Subcutaneous adipose tissue (tissue), 4 donors: ENCODE data around the gene CNRIP1. TPM values are rescaled to one million over a fixed set of nuclear protein-coding genes. Genes with fewer than 3 reads are reported as not detected.

Experiments used
- CTCF ChIP-seq: fragments of 450-650 bp; IDR thresholded peaks from one replicate; pipeline ENCODE4 v1.5.1; 2016; ENCODE audit warnings: low read depth, mild to moderate bottlenecking, control low read depth, antibody characterized with exemption, moderate library complexity
- total RNA-seq, 4 donors: library from RNA; depleted of rRNA; stranded (reverse); fragments of >200 nt; gene quantifications; one replicate each; pipeline ENCODE4 v1.1.0, GENCODE V29; 2016

Gene CNRIP1
- total RNA-seq, 4 donors from 2014 or later: 36.2 to 59.8 (median 55.4) TPM

- no peak for TF ChIP-seq CTCF
Measured at GRCh38 chr2:68317971-68318913, 1.5 kb downstream of the CNRIP1 start.

GRCh38 chr2:68316111-68316510, 3.6 kb downstream of the CNRIP1 start:
- TF ChIP-seq CTCF: no peak

GRCh38 chr2:68311033-68311432, 8.7 kb downstream of the CNRIP1 start:
- no peak for TF ChIP-seq CTCF

GRCh38 chr2:68309426-68309825, 10.3 kb downstream of the CNRIP1 start:
- TF ChIP-seq CTCF: no peak

- TF ChIP-seq CTCF: no peak
Measured at GRCh38 chr2:68303033-68303901, 16.5 kb downstream of the CNRIP1 start.

GRCh38 chr2:68302281-68302875, 17.4 kb downstream of the CNRIP1 start:
- TF ChIP-seq CTCF: no peak
